Amniotic stem cell (primary cell): ENCODE results near the gene CFLAR.
"Not testable (repeated sequence)": the region's sequence is repeated elsewhere in the genome, so short reads cannot be mapped to it uniquely, and the experiment has no call there.

Experiments
- DNase-seq: peaks from one replicate; lab custom pipeline; 2025; lab: John Stamatoyannopoulos, UW

Gene CFLAR

DNA sequence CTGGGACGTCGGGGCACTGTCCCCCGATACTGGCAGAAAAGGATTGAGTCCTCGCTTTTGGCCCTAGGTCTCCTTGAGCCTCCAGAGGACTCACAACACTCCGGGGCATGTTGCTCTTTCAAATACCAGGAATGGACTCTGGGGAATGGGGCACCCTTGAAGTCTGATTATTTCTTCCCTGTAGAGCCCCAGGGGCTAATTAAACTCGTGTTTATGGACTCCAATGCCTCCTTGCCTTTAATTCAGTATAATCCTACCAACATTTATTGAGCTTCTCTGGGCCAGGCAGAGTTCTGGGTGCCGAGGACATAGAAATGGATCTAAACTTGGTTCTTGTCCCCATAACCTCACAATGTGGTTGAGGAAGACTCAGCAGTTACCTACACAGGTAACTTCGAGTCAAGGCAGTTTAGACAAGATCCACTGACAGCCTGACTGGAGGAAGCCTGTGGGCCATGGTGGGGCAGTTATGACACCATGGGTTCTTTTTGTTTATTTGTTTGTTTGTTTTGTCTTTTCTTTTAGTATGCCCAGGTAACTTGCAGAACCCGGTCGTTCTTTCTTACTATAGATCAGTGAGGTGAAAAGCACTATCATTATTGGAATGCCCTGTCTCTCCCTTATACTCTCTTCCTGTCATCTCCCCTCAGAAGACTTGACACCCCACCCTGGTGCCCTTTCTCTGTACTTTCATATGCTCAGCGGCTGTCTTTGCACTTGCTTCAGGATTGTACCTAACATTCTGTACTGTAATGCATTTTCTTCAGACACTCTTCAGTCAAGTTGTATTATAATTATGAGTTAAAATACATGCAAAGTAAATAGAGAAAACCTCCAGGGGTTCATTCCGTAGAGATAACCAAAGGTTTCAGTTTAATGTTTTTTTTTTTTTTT lies 3.2 kb downstream of the CFLAR start:
- peak; percentile 39 for DNase-seq

GRCh38 chr2:201122276-201122675 lies 6.3 kb downstream of the CFLAR start:
- DNase-seq: no peak

GRCh38 chr2:201126308-201127151 lies 10.6 kb downstream of the CFLAR start:
- no peak for DNase-seq

- DNase-seq: no peak
Measured at GRCh38 chr2:201127152-201127511, 11.2 kb downstream of the CFLAR start.

DNA sequence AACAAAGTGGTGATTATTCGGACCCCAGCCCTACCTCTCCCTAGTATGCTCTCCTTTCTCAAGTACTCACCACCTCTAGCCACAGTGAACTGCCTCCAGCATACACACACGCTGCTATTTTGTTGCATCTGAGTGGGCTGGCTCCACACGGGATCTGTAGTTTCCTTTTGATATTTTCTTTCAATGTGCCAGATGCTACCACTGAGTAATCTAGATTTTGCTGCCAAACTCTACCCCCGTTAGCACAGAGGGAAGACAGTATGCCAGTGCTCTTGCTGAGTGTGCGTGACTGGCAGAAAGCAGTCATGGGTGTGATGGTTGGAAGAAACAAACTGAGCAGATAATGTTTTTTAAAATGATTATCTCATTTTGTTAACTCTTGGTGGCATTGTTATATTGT lies 11.6 kb downstream of the CFLAR start:
- no peak for DNase-seq

- DNase-seq: no peak
Measured at GRCh38 chr2:201128033-201128432, 12.1 kb downstream of the CFLAR start.

DNA sequence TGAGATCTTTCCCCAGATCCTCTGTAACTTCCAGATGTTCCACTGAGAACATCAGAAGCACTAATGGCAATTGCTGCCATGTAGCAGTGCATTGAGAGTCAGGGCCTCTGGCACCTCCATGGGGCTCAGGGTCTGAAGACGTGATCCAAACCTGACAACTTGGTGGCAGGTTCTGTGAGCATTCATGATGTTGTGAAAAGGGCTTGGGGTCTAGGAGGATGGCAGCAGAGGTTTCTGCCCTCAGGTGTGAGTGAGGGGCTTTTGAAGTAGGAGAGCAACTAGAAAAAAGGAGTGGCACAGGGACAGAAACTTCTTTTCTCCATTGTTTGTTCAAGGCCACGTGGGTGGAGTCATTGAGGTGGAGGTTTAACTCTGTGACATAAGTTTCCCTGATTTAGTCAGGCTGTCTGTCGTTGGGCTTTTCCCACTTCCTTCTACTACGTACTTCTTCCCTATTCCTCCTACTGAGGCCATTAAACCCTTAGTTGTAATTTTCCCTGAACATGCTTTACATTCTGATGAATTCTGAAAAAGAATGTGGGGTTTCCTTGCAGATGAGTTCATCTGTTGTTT lies 13.1 kb downstream of the CFLAR start:
- DNase-seq: no peak

DNA sequence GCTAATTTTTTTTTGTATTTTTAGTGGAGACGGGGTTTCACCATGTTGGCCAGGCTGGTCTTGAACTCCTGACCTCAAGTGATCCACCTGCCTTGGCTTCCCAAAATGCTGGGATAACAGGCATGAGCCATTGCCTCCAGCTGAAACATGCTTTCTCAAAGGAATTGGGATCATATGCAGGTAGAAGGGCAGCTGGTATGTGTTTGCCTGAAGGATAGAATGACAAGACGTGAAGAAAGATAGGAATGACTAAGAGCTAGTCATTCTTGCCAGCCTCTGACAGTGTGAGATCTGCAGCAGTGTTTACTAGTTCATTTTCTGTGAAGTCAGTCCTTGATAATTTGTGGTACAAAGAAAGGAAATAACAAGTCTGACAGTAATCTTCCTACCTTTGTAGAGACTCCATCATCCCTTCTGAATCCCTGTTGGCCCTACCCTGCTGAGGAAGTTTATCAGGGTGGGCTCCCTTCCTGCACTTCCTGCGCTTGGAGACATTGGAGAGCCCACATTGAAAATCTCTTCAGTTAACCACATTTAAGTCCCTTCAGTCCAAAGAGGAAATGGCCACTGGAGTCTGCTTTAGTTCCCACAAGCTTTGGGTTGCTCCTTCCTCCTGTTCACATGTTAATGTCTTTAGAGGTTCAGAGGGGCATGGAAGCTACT lies 14.7 kb downstream of the CFLAR start:
- DNase-seq: peak; percentile 41

DNA sequence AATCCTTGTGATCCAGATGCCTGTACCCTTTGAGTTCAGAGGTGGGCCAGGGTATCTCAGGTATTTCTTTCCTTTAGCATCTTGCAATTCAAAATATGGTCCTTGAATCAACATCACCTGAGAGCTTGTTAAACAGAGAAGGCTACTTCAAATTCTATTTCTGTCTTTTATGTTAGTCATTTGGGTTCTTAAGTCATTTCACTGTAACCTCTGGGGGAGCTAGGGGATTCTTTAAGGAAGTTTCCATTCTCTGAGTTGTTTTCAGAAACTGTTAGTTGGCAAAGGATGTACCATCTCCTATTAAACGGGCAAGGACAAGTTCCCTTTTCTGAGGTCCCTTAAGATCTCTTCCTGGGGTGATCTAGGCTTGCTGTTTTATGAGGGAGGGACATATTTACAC lies 16.6 kb downstream of the CFLAR start:
- DNase-seq: no peak

DNA sequence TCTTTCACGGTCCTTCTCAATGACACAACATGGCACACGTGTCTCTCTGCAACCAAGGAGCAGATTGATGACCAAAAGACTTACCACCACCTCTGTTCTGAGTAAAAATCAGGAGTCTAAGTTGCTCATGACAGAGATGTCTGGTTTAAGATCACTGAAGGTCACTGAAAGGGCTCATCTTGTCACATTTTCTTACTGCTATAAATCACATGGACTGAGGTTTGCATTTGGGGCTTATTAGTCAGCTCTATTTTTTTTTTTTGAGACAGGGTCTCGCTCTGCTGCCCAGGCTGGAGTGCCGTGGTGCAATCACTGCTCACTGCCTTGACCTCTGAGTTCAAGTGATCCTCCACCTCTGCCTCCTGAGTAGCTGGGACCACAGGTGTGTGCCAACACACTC lies 19.4 kb downstream of the CFLAR start:
- DNase-seq: no peak

DNA sequence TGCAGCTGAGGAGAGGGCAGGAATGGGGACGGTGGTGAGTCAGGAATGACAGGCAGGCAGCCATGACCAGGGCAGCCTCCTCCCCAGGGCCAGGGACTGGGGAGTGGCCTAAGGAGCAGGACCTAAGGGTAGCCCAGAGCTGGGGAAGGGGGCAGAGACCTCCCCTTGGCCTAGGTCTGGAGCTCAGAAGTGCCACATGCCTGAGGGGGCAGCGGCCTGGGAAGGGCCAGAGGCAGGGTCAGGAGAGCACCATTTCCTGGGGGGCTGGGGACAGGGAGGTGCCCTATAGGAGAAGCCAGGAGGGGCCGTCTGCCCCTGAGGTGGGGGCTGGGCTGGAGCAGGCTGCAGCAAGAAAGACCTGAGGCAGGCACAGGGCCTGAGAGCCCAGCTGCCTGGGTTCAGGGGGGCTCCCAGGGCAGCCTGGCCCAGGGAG lies 20.9 kb downstream of the CFLAR start:
- DNase-seq: no peak

- no peak for DNase-seq
Measured at GRCh38 chr2:201137505-201138400, 21.8 kb downstream of the CFLAR start.

DNA sequence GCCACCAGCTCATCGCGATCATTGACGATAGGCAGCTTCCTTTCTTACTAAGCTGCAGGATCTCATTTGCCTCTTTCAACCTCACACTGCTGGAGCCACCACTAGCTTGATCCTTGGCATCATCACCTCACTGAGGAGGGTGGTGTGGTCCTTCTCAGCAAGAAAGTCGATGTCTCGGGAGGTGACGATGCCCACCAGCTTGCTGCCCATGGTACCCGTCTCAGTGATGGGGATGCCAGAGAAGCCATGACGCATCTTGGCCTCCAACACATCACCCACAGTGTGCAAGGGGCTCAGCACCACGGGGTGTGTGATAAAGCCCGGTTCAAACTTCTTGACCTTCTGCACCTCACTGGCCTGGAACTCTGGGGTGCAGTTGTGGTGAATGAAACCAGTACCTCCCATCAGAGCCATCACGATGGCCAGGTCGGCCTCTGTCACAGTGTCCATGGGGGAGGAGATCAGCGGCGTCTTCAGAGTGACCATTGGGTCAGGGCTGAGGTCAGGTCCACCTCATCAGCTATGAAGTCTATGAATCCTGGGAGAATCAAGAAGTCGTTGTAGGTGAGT lies 22.5 kb downstream of the CFLAR start:
- no peak for DNase-seq

GRCh38 chr2:201138986-201139781 lies 23.2 kb downstream of the CFLAR start:
- DNase-seq: not testable (repeated sequence)

DNA sequence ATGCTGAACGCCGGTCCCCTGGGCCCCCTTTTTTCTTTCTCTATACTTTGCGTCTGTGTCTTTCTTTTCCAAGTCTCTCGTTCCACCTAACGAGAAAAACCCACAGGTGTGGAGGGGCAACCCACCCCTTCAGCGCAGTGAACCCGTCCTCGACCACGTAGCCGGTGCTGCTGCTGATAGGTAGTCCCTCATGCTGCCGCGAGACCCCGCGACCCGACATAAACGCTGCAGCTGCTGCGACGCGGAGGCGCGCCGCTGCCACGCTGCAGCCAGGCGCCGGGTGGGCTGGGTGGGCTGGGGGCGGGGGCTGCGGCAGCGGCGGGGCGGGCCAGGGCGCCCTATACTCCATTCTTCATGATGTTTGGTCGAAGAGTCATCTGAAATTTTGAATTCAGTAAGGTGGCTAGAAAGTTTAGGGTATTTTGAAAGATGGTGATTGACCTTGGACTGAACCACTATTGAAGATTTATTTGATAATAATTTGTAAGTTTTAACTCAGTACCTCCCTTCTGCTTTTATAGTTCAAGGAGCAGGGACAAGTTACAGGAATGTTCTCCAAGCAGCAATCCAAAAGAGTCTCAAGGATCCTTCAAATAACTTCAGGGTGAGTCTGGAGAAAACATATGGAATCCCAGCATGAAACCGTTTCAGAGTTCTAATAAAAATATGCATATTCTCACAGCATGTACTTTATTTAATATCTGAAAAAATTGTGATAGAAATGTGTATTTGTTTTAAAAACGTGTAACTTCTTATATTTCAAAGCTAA lies 24.1 kb downstream of the CFLAR start:
- no peak for DNase-seq

DNA sequence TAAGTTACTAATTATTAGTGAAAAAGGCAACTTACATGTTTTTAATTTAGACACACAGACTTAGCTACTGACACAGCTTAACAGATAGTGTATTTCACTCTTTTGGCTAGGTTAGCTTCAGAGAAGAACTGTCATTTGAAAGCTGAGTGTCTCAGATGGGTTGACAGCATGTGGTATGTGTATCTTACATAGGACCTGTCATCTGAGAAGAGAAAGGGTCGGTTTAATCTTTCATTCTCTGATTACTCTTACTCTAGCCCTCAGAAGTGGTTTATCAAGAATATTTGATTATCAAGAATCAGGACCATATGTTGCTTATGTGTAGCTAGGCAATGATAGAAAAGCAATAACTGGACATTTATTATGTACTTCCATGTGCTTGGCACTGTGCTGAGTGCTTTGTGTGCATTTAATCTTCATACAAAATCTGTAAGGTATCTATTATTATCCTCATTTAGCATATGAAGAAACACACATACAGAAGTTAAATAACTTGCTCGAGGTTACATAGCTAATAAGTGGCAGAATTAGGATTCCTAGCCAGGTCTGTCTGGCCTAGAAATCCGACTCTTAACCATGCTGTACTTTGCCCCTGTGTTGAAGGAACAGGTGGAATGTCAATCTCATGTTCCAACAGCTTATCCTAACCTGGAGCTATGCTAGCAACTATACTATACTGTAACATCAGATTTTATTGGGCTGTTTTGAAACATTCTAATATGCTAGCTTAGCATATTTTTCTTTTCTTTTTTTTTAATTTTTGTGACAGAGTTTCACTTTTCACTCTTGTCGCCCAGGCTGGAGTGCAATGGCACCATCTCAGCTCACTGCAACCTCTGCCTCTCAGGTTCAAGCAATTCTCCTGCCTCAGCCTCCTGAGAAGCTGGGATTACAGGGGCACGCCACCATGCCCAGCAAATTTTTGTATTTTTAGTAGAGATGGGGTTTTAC lies 28.4 kb downstream of the CFLAR start:
- DNase-seq: no peak

DNA sequence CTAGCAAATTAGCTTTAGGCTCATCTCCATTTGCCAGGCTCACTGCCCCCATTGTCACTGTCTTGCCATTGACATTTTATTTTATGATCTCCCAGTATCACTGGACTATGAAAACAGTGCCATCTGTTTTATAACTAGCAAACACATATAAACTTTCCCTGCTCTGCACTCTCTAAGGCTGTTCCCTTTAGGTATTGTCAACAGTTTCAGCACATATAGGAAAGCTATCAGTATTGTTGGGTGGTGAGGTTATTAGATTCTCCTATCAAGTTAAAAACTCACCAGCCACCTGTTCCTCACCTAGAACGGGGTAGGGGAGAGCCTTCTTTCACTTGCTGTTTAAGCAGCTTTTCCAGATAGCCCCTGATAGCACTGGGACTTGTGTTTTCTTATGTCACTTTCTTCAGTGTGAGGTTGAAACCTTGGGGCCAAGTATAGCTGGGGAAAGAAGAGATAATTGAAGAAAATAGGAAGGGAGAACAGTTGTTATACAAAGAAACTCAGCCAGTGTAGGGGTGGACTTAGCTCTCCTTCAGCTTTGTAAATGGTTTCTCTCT lies 32.5 kb downstream of the CFLAR start:
- DNase-seq: no peak
